BLaER1 treated with 17β-estradiol and CSF1 and Interleukin-3, amounts not matched to agents 10 nM and 100 nM (cell line): Measurements from ENCODE around the gene GPATCH4.
A peak's percentile ranks its signal among the peaks of the same experiment; 100 is the strongest.

ENCODE experiments used
- H3K27ac ChIP-seq, 11 experiments: shearing (Covaris generic); formaldehyde crosslinking; 2 replicates each; pipeline ENCODE4 v1.8.1; 2022
- H3K27me3 ChIP-seq, 11 experiments: shearing (Covaris generic); formaldehyde crosslinking; 2 replicates each; pipeline ENCODE4 v1.8.1; 2022
- H3K36me3 ChIP-seq, 11 experiments: shearing (Covaris generic); formaldehyde crosslinking; 2 replicates each; pipeline ENCODE4 v1.8.1; 2022
- H3K4me1 ChIP-seq, 10 experiments: shearing (Covaris generic); formaldehyde crosslinking; 2 replicates each; pipeline ENCODE4 v1.8.1; 2022
- H3K4me2 ChIP-seq, 11 experiments: shearing (Covaris generic); formaldehyde crosslinking; 2 replicates each; pipeline ENCODE4 v1.8.1; 2022
- H3K4me3 ChIP-seq, 10 experiments: shearing (Covaris generic); formaldehyde crosslinking; 2 replicates each; pipeline ENCODE4 v1.8.1; 2022
- H3K9ac ChIP-seq, 11 experiments: shearing (Covaris generic); formaldehyde crosslinking; 2 replicates each; pipeline ENCODE4 v1.8.1; 2022
- H3K9me3 ChIP-seq, 11 experiments: shearing (Covaris generic); formaldehyde crosslinking; replicated peaks in 1 of 11; 2 replicates each; pipeline ENCODE4 v1.8.1; 2022
- H4K20me1 ChIP-seq, 11 experiments: shearing (Covaris generic); formaldehyde crosslinking; 2 replicates each; pipeline ENCODE4 v1.8.1; 2022
- Cebpa-rat ChIP-seq, 11 experiments: shearing (Covaris generic); IDR thresholded peaks; 2 replicates each; pipeline ENCODE4 v1.8.1; 2022

The GPATCH4 gene

DNA sequence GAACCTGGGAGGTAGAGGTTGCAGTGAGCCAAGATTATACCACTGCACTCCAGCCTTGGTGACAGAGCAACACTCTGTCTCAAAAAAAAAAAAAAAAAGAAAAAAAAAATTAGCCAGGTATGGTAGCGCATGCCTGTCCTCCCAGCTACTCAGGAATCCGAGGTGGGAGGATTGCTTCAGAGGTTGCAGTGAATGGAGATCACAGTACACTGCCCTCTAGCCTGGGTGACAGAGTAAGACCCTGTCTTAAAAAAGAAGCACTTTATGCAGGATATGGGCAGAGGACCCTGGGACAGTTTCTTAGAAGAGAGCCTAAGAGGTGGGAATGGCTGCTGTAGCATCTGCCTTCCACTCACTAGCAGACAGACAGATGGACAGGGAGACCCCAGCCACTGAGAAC lies 51.9 kb downstream of the GPATCH4 start:
- Histone ChIP-seq H3K9ac (peak overlapping the region in 7 of 11 experiments; percentile 33 to 80 (median 79); a peak in 8 of 22 replicates), H3K9me3 (peaks cover 0 to 8% (median 0%) of the 10 kb centered on the region in 11 experiments; a peak in 2 of 22 replicates), H4K20me1 (no peaks in the 10 kb centered on the region), H3K27ac (peak overlapping the region in 9 of 11 experiments; percentile 79 to 95 (median 94); a peak in 18 of 22 replicates), H3K4me2 (peak overlapping the region in 8 of 11 experiments; percentile 70 to 93 (median 80); a peak in 12 of 22 replicates), H3K36me3 (peaks cover 0 to 86% (median 70%) of the 10 kb centered on the region in 11 experiments; a peak in 18 of 22 replicates), H3K27me3 (no peaks in the 10 kb centered on the region), H3K4me1 (peaks cover 49 to 71% (median 55%) of the 10 kb centered on the region in 10 experiments), H3K4me3 (no peak overlapping the region)
- TF ChIP-seq Cebpa-rat (IDR thresholded peaks at IDR 0.05) = no peak

DNA sequence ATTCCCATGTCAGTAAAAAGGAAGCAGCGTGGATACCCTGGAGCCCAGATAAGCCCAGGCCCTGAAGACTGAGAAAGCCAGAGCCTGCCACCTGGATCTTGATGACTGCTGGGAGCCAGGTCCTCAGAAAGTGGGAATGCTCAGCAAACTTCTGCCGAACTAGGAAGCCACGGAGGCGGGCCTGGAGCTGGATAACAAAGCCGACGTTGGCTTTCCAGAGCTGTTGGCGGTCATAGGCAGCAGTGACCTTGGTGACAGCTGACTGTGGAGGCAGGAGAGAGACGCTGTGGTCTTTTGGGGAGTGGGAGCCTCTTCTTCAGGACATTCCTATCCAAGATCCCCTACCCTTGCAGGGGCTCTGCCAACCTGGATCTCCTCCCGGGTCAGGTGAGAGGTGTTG lies 53.3 kb downstream of the GPATCH4 start:
- no peaks in the 10 kb centered on the region for H4K20me1 ChIP-seq
- H3K4me3 ChIP-seq = no peak overlapping the region

DNA sequence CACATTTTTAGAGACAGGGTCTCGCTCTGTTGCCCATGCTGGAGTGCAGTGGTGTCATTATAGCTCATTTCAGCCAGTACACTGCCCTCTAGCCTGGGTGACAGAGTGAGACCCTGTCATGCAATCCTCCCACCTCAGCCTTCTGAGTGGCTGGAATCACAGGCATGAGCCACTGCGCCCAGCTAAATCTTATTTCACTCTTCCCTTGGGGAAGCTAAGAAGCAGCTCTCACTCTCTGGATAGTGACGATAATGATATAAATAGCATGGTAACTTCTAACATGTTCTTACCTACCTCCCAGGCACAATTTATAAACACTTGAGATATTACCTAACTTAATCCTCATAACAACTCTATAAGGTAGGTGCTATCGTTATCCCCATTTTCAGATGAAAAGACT lies 53.8 kb downstream of the GPATCH4 start:
- H3K27me3 ChIP-seq = no peaks in the 10 kb centered on the region
- TF ChIP-seq Cebpa-rat (IDR thresholded peaks at IDR 0.05) = no peak
- H3K4me2 ChIP-seq = no peak overlapping the region
- H3K9ac ChIP-seq = no peak overlapping the region
- H4K20me1 ChIP-seq = no peaks in the 10 kb centered on the region
- peaks cover 0 to 98% (median 84%) of the 10 kb centered on the region in 11 experiments; a peak in 18 of 22 replicates for H3K36me3 ChIP-seq
- H3K27ac ChIP-seq = peak overlapping the region in 2 of 11 experiments; percentile 6 to 14; a peak in 2 of 22 replicates
- H3K9me3 ChIP-seq = peaks cover 0 to 2% (median 0%) of the 10 kb centered on the region in 11 experiments; a peak in 2 of 22 replicates
- peaks cover 38 to 70% (median 50%) of the 10 kb centered on the region in 10 experiments for H3K4me1 ChIP-seq
- H3K4me3 ChIP-seq = no peak overlapping the region

More for the DNA sequence above, 53.3 kb downstream of the GPATCH4 start:
- Histone ChIP-seq H3K4me1 (peaks cover 44 to 70% (median 53%) of the 10 kb centered on the region in 10 experiments), H3K27me3 (no peaks in the 10 kb centered on the region), H3K9me3 (peaks cover 0 to 8% (median 0%) of the 10 kb centered on the region in 11 experiments; a peak in 2 of 22 replicates), H3K36me3 (peaks cover 0 to 95% (median 79%) of the 10 kb centered on the region in 11 experiments; a peak in 18 of 22 replicates), H3K4me2 (no peak overlapping the region; a peak in 1 of 22 replicates), H3K9ac (peak overlapping the region in 2 of 11 experiments; percentile 16 to 29; a peak in 1 of 22 replicates), H3K27ac (peak overlapping the region in 7 of 11 experiments; percentile 9 to 94 (median 27); a peak in 5 of 22 replicates)
- no peak for TF ChIP-seq Cebpa-rat (IDR thresholded peaks at IDR 0.05)

DNA sequence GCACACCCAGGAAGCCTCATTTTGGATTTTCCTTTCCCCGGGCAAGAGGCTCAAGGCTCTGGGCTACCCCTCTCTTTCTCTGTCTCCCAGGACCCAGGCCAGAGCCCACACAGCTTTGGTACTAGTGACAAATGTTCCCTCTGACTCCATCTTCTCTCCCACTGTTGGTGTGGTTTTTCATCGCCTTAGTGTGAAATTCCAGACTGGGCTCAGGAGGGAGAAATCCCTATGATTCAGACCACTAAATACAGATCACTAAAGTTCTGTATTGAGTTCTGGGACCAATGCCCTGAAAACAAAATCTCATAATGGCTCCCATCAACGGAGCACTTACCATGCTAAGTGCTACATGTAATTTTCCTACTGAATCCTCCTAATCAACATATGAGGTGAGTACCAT lies 55.0 kb downstream of the GPATCH4 start:
- H3K4me2 ChIP-seq = no peak overlapping the region
- peaks cover 27 to 70% (median 42%) of the 10 kb centered on the region in 10 experiments for H3K4me1 ChIP-seq
- H3K9ac ChIP-seq = no peak overlapping the region
- H3K9me3 ChIP-seq = no peaks in the 10 kb centered on the region
- TF ChIP-seq Cebpa-rat (IDR thresholded peaks at IDR 0.05) = no peak
- no peaks in the 10 kb centered on the region for H4K20me1 ChIP-seq
- no peak overlapping the region for H3K27ac ChIP-seq
- no peaks in the 10 kb centered on the region for H3K27me3 ChIP-seq
- H3K4me3 ChIP-seq = no peak overlapping the region
- peaks cover 0 to 100% (median 84%) of the 10 kb centered on the region in 11 experiments; a peak in 18 of 22 replicates for H3K36me3 ChIP-seq

DNA sequence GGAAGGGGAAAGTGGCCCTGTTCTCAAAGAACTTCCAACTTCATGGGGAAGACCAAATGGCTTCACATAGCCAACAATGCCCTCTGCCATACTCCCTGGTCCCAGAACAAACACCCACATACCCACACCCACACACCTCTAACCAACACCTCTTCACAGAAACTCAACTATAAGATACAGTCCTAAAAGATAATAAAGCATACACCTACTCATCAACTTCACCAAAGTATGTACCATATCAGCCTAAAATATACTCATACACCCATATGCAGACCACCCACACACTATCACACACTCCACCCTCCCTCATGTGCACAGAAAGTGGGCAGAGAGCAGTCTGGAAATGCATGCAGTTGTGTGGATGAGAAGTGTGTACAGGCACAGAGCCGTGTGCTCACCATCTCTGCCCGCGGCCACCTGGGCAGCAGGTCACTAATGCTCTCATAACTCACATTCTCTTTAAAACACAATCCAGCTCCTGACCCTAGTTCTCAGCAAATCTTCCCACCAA lies 56.6 kb downstream of the GPATCH4 start:
- H3K9ac ChIP-seq = no peak overlapping the region
- no peak for TF ChIP-seq Cebpa-rat (IDR thresholded peaks at IDR 0.05)
- H3K36me3 ChIP-seq = peaks cover 0 to 100% (median 93%) of the 10 kb centered on the region in 11 experiments; a peak in 18 of 22 replicates

More for the DNA sequence above, 56.6 kb downstream of the GPATCH4 start:
- H3K27ac ChIP-seq = no peak overlapping the region; a peak in 1 of 22 replicates
- H3K4me2 ChIP-seq = peak overlapping the region in 2 of 11 experiments; percentile 8 to 82; a peak in 1 of 22 replicates
- no peaks in the 10 kb centered on the region for H4K20me1 ChIP-seq
- H3K27me3 ChIP-seq = no peaks in the 10 kb centered on the region
- H3K9me3 ChIP-seq = no peaks in the 10 kb centered on the region
- peaks cover 11 to 70% (median 34%) of the 10 kb centered on the region in 10 experiments; a peak in 19 of 20 replicates for H3K4me1 ChIP-seq
- no peak overlapping the region for H3K4me3 ChIP-seq
